Astrocyte (in vitro differentiated cells and primary cell): Measurements from ENCODE around the gene TLR6. TPM values are rescaled to one million over a fixed set of nuclear protein-coding genes. Genes with fewer than 3 reads are reported as not detected.

Experiments used
- DNase-seq: peaks from one replicate; pipeline ENCODE4 v3.0.0-alpha.2; 2010; ENCODE audit warnings: low read depth
- FAIRE-seq: peaks from 2 replicates; lab custom pipeline; 2011; peaks lifted over from hg19 to GRCh38; lab: Jason Lieb, UNC
- H2AFZ ChIP-seq: 2 replicates; pipeline ENCODE4 v1.6.0; 2012; ENCODE audit warnings: low read depth, low read length, inconsistent platforms
- H3K27ac ChIP-seq: 2 replicates; pipeline ENCODE4 v1.5.1; 2011; ENCODE audit warnings: low read depth, low read length, inconsistent platforms
- H3K27me3 ChIP-seq: 2 replicates; pipeline ENCODE4 v1.6.0; 2011; ENCODE audit warnings: low read length, inconsistent platforms; ENCODE audit not compliant: insufficient read depth
- H3K36me3 ChIP-seq: 2 replicates; pipeline ENCODE4 v1.5.1; 2011; ENCODE audit warnings: low read length, inconsistent platforms; ENCODE audit not compliant: insufficient read depth
- H3K4me1 ChIP-seq: 2 replicates; pipeline ENCODE4 v1.5.1; 2011; ENCODE audit warnings: low read length, inconsistent platforms; ENCODE audit not compliant: insufficient read depth
- H3K4me2 ChIP-seq: 2 replicates; pipeline ENCODE4 v1.6.0; 2012; ENCODE audit warnings: low read length, inconsistent platforms
- H3K4me3 ChIP-seq: 2 replicates; pipeline ENCODE4 v1.5.1; 2011; ENCODE audit warnings: low read depth, mild to moderate bottlenecking, low read length, inconsistent platforms; ENCODE audit not compliant: insufficient read depth
- H3K79me2 ChIP-seq: 2 replicates; pipeline ENCODE4 v1.6.0; 2012; ENCODE audit warnings: mild to moderate bottlenecking, low read length, inconsistent platforms; ENCODE audit not compliant: insufficient read depth
- H3K9ac ChIP-seq: 2 replicates; pipeline ENCODE4 v1.6.0; 2012; ENCODE audit warnings: mild to moderate bottlenecking, low read length, inconsistent platforms
- H3K9me3 ChIP-seq: 2 replicates; pipeline ENCODE4 v1.5.1; 2012; ENCODE audit warnings: low read depth, mild to moderate bottlenecking, low read length, inconsistent platforms; ENCODE audit not compliant: insufficient read depth
- H4K20me1 ChIP-seq: 2 replicates; pipeline ENCODE4 v1.6.0; 2012; ENCODE audit warnings: low read length, inconsistent platforms; ENCODE audit not compliant: insufficient read depth
- H3K27ac Mint-ChIP-seq: one replicate; pipeline ENCODE4 v1.8.0; 2021; ENCODE audit warnings: mild to moderate bottlenecking, mixed read lengths; ENCODE audit not compliant: unreplicated experiment
- H3K27me3 Mint-ChIP-seq: one replicate; pipeline ENCODE4 v1.8.0; 2021; ENCODE audit warnings: low read depth, mixed read lengths; ENCODE audit not compliant: unreplicated experiment
- H3K36me3 Mint-ChIP-seq: one replicate; pipeline ENCODE4 v1.8.0; 2021; ENCODE audit warnings: low read depth, mixed read lengths; ENCODE audit not compliant: unreplicated experiment
- H3K4me1 Mint-ChIP-seq: one replicate; pipeline ENCODE4 v1.8.0; 2021; ENCODE audit warnings: low read depth, mixed read lengths; ENCODE audit not compliant: unreplicated experiment
- H3K4me3 Mint-ChIP-seq: one replicate; pipeline ENCODE4 v1.8.0; 2021; ENCODE audit warnings: mild to moderate bottlenecking, moderate library complexity, mixed read lengths; ENCODE audit not compliant: unreplicated experiment
- H3K9me3 Mint-ChIP-seq: one replicate; pipeline ENCODE4 v1.8.0; 2021; ENCODE audit warnings: mild to moderate bottlenecking, mixed read lengths; ENCODE audit not compliant: unreplicated experiment
- CTCF ChIP-seq: IDR thresholded peaks from 2 replicates; pipeline ENCODE4 v1.5.1; 2011; ENCODE audit warnings: low read depth, mild to moderate bottlenecking, inconsistent platforms, low read length, moderate library complexity; ENCODE audit not compliant: insufficient read depth
- EZH2 ChIP-seq: IDR thresholded peaks from 2 replicates; pipeline ENCODE4 v1.6.1; 2012; ENCODE audit warnings: mild to moderate bottlenecking, low read length, inconsistent platforms; ENCODE audit not compliant: insufficient read depth
- total RNA-seq: library from RNA; stranded (reverse); gene quantifications from 2 replicates; pipeline ENCODE4 v1.2.1, GENCODE V29; 2021

Gene TLR6
- total RNA-seq, 1 donor from 2014 or later = 3.8 TPM

- no peak overlapping the region for H3K27ac ChIP-seq
- FAIRE-seq (no peak), DNase-seq (peak; percentile 54)
- H3K4me3 ChIP-seq = no peak overlapping the region
- Mint-ChIP-seq H3K9me3 (no peaks in the 10 kb centered on the region), H3K4me1 (peaks cover 41% of the 10 kb centered on the region), H3K27ac (no peak overlapping the region), H3K4me3 (no peak overlapping the region), H3K36me3 (peaks cover 16% of the 10 kb centered on the region), H3K27me3 (no peaks in the 10 kb centered on the region)
- peaks cover 70% of the 10 kb centered on the region for H4K20me1 ChIP-seq
- no peaks in the 10 kb centered on the region for H3K9me3 ChIP-seq
- H3K27me3 ChIP-seq = no peaks in the 10 kb centered on the region
- no peak overlapping the region for H3K9ac ChIP-seq
- no peak overlapping the region for H2AFZ ChIP-seq
- peaks cover 33% of the 10 kb centered on the region for H3K36me3 ChIP-seq
- TF ChIP-seq EZH2 = no peak
- TF ChIP-seq CTCF = no peak
- peaks cover 99% of the 10 kb centered on the region for H3K79me2 ChIP-seq
- peaks cover 38% of the 10 kb centered on the region for H3K4me1 ChIP-seq
- H3K4me2 ChIP-seq = peak overlapping the region; percentile 2
Observed at GRCh38 chr4:38872620-38873019, 16.0 kb upstream of the TLR6 start.

- no peaks in the 10 kb centered on the region for H3K9me3 Mint-ChIP-seq
- H3K4me1 Mint-ChIP-seq = peaks cover 41% of the 10 kb centered on the region
- Histone ChIP-seq H3K4me3 (no peak overlapping the region), H3K36me3 (peaks cover 29% of the 10 kb centered on the region), H3K27me3 (no peaks in the 10 kb centered on the region), H3K9me3 (no peaks in the 10 kb centered on the region), H3K9ac (no peak overlapping the region), H3K4me2 (peak overlapping the region; percentile 13), H3K27ac (no peak overlapping the region), H4K20me1 (peaks cover 60% of the 10 kb centered on the region), H3K4me1 (peaks cover 45% of the 10 kb centered on the region), H3K79me2 (peaks cover 95% of the 10 kb centered on the region), H2AFZ (no peak overlapping the region)
- TF ChIP-seq EZH2 (no peak), CTCF (no peak)
- H3K4me3 Mint-ChIP-seq = no peak overlapping the region
- H3K36me3 Mint-ChIP-seq = peaks cover 13% of the 10 kb centered on the region
- DNase-seq = no peak
- no peaks in the 10 kb centered on the region for H3K27me3 Mint-ChIP-seq
- no peak overlapping the region for H3K27ac Mint-ChIP-seq
- FAIRE-seq = no peak
Observed at GRCh38 chr4:38871593-38871992, 15.0 kb upstream of the TLR6 start.

GRCh38 chr4:38870098-38870808 lies 13.6 kb upstream of the TLR6 start:
- no peaks in the 10 kb centered on the region for H3K9me3 ChIP-seq
- no peak for TF ChIP-seq CTCF
- no peak for TF ChIP-seq EZH2
- DNase-seq (no peak), FAIRE-seq (no peak)
- peak overlapping the region; percentile 46 for H3K27ac ChIP-seq
- peaks cover 45% of the 10 kb centered on the region for H3K4me1 ChIP-seq
- peaks cover 29% of the 10 kb centered on the region for H3K36me3 ChIP-seq
- peaks cover 41% of the 10 kb centered on the region for H3K4me1 Mint-ChIP-seq
- H2AFZ ChIP-seq = no peak overlapping the region
- H3K9me3 Mint-ChIP-seq = no peaks in the 10 kb centered on the region
- peak overlapping the region; percentile 18 for H3K27ac Mint-ChIP-seq
- no peaks in the 10 kb centered on the region for H3K27me3 ChIP-seq
- no peak overlapping the region for H3K4me3 ChIP-seq
- H3K9ac ChIP-seq = peak overlapping the region; percentile 8
- H3K27me3 Mint-ChIP-seq = no peaks in the 10 kb centered on the region
- H3K4me2 ChIP-seq = peak overlapping the region; percentile 98
- peaks cover 48% of the 10 kb centered on the region for H4K20me1 ChIP-seq
- peaks cover 11% of the 10 kb centered on the region for H3K36me3 Mint-ChIP-seq
- peaks cover 82% of the 10 kb centered on the region for H3K79me2 ChIP-seq
- H3K4me3 Mint-ChIP-seq = peak overlapping the region; percentile 63
